8988T (cell line): ENCODE data around the gene MYG1.

Source experiments
- DNase-seq: peaks from one replicate; pipeline ENCODE4 v3.0.0; 2011

Gene MYG1

GRCh38 chr12:53299454-53300180 lies at the start of gene MYG1:
Gene MYG1 (plus strand): TSS chr12:53299695. CDS start chr12:53299738, 43 bp downstream.
- peak; percentile 80 for DNase-seq

- DNase-seq: peak; percentile 89
Measured at GRCh38 chr12:53251477-53252348, 47.8 kb upstream of the MYG1 start.

- DNase-seq: no peak
Measured at GRCh38 chr12:53252349-53252916, 47.1 kb upstream of the MYG1 start.

- DNase-seq: no peak
Measured at GRCh38 chr12:53253298-53253697, 46.2 kb upstream of the MYG1 start.

- DNase-seq: no peak
Measured at GRCh38 chr12:53254816-53255545, 44.5 kb upstream of the MYG1 start.

- no peak for DNase-seq
Measured at GRCh38 chr12:53255996-53256395, 43.5 kb upstream of the MYG1 start.

GRCh38 chr12:53258541-53259539 lies 40.7 kb upstream of the MYG1 start:
- DNase-seq: no peak

- DNase-seq: no peak
Measured at GRCh38 chr12:53259891-53260290, 39.6 kb upstream of the MYG1 start.

- DNase-seq: no peak
Measured at GRCh38 chr12:53265783-53266182, 33.7 kb upstream of the MYG1 start.

GRCh38 chr12:53267306-53267998 lies 32.0 kb upstream of the MYG1 start:
- no peak for DNase-seq

GRCh38 chr12:53267999-53268629 lies 31.4 kb upstream of the MYG1 start, which contains the start of gene ESPL1:
Gene ESPL1 (plus strand): TSS chr12:53268299. CDS start chr12:53268767, 468 bp downstream.
- peak; percentile 90 for DNase-seq

GRCh38 chr12:53268630-53269562 lies 30.6 kb upstream of the MYG1 start:
- no peak for DNase-seq

GRCh38 chr12:53274445-53274844 lies 25.1 kb upstream of the MYG1 start:
- DNase-seq: no peak

GRCh38 chr12:53276511-53276910 lies 23.0 kb upstream of the MYG1 start:
- DNase-seq: no peak

- no peak for DNase-seq
Measured at GRCh38 chr12:53277981-53278380, 21.5 kb upstream of the MYG1 start.

GRCh38 chr12:53279283-53279869 lies 20.1 kb upstream of the MYG1 start:
- DNase-seq: no peak

GRCh38 chr12:53279888-53280498 lies 19.5 kb upstream of the MYG1 start:
- DNase-seq: no peak

GRCh38 chr12:53286448-53286847 lies 13.0 kb upstream of the MYG1 start:
- DNase-seq: no peak
